Ectodermal cell (in vitro differentiated cells): ENCODE measurements around the gene CDH16.

Source experiments
- H3K27ac ChIP-seq: 2 replicates; pipeline ENCODE4 v1.7.0; 2013; ENCODE audit warnings: mild to moderate bottlenecking, low read depth, low read length; ENCODE audit not compliant: insufficient read depth, poor library complexity, severe bottlenecking
- H3K27me3 ChIP-seq: 2 replicates; pipeline ENCODE4 v1.7.0; 2013; ENCODE audit warnings: mild to moderate bottlenecking, low read length; ENCODE audit not compliant: insufficient read depth, control insufficient read depth, poor library complexity, severe bottlenecking
- H3K36me3 ChIP-seq: one replicate; pipeline ENCODE4 v1.7.0; 2013; ENCODE audit warnings: low read length; ENCODE audit not compliant: control insufficient read depth, insufficient read depth
- H3K4me1 ChIP-seq: one replicate; pipeline ENCODE4 v1.7.0; 2013; ENCODE audit warnings: low read length; ENCODE audit not compliant: control insufficient read depth, insufficient read depth
- H3K4me3 ChIP-seq: 2 replicates; pipeline ENCODE4 v1.7.0; 2013; ENCODE audit warnings: low read depth, low read length, control low read depth; ENCODE audit not compliant: insufficient read depth
- H3K9me3 ChIP-seq: 2 replicates; pipeline ENCODE4 v1.7.0; 2013; ENCODE audit warnings: mild to moderate bottlenecking, low read length, moderate library complexity; ENCODE audit not compliant: control insufficient read depth
- WGBS, 2 experiments: methylation state at CpG; one replicate each; pipeline ENCODE4 v1.1.7; 2013; ENCODE audit warnings: missing lambda C conversion rate in 2 of 2; 5-methylcytosine and 5-hydroxymethylcytosine counted together

Gene CDH16

DNA sequence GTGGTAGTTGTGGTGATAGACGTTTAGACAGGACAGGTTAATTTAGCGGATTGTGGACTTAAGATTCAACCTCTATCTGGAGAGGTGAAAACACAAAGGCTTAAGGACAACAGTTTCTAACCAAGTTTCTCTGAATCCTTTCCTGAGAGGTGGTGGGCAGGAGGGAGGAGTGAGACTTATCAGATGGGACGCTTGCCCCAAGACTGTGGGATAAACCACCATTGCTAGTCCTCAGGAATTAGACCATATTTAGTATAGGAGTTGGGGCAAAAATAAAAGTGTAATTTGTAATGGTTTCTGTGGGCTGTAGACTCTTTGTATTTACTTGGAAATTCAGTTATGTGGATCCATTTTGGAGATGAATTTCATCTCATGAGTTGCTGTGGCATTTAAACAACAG is 31.8 kb downstream of the CDH16 start:
- Histone ChIP-seq H3K4me3 (no peak overlapping the region), H3K9me3 (no peaks in the 10 kb centered on the region), H3K27me3 (no peaks in the 10 kb centered on the region), H3K27ac (no peak overlapping the region), H3K4me1 (no peaks in the 10 kb centered on the region), H3K36me3 (peaks cover 17% of the 10 kb centered on the region)
- WGBS, 2 experiments = 94 to 98% methylated on average over 3 of the region's 3 CpGs

DNA sequence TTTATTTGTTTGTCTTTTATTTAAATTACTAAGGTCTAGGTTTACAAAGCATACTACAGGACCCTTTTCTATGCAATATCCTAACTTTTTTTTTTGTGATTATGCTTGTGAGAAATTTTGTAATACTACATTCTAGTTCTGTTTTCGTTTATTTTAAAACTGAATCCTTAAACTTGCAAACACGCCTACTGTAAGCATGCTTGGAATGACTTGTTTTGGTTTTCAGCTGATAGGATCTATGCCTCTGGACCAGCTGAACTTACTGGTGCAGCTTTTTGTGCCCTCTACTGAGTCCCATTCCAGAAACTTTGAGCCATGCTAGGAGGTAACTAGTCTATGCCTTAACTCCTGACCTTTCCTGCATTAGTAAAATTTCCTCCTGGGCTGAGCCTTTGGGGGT is 32.4 kb downstream of the CDH16 start:
- Histone ChIP-seq H3K4me3 (no peak overlapping the region), H3K9me3 (no peaks in the 10 kb centered on the region), H3K27ac (no peak overlapping the region), H3K36me3 (peaks cover 17% of the 10 kb centered on the region), H3K4me1 (peaks cover 4% of the 10 kb centered on the region), H3K27me3 (peaks cover 3% of the 10 kb centered on the region)
- WGBS, 2 experiments = 89 to 97% methylated on average over 2 of the region's 2 CpGs

GRCh38 chr16:66885491-66885890 is 33.2 kb downstream of the CDH16 start:
- H3K4me3 ChIP-seq = no peak overlapping the region
- H3K9me3 ChIP-seq = no peaks in the 10 kb centered on the region
- no peak overlapping the region for H3K27ac ChIP-seq
- H3K36me3 ChIP-seq = peaks cover 17% of the 10 kb centered on the region
- H3K4me1 ChIP-seq = peaks cover 4% of the 10 kb centered on the region
- H3K27me3 ChIP-seq = peaks cover 10% of the 10 kb centered on the region
- WGBS, 2 experiments = 95 to 97% methylated on average over 12 of the region's 12 CpGs

DNA sequence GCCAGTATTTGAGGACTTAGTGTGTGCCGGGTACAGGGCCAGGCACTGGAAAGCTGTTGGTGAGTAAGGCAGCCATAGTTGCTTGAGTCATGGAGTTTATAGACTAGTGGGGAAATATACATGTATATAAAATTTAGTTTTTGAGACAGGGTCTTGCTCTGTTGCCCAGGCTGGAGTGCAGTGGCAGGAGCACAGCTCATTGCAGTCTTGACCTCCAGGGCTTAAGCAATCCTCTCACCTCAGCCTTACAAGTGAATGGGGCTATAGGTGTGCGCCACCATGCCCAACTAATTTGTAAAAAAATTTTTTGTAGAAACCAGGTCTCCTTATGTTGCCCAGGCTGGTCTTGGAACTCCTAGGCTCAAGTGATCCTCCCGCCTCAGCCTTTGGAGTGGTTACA is 36.0 kb downstream of the CDH16 start:
- peaks cover 17% of the 10 kb centered on the region for H3K36me3 ChIP-seq
- WGBS, 2 experiments = 95 to 97% methylated on average over 3 of the region's 3 CpGs
- no peaks in the 10 kb centered on the region for H3K9me3 ChIP-seq
- H3K4me3 ChIP-seq = no peak overlapping the region
- peaks cover 7% of the 10 kb centered on the region for H3K4me1 ChIP-seq
- H3K27me3 ChIP-seq = peaks cover 10% of the 10 kb centered on the region
- H3K27ac ChIP-seq = no peak overlapping the region

DNA sequence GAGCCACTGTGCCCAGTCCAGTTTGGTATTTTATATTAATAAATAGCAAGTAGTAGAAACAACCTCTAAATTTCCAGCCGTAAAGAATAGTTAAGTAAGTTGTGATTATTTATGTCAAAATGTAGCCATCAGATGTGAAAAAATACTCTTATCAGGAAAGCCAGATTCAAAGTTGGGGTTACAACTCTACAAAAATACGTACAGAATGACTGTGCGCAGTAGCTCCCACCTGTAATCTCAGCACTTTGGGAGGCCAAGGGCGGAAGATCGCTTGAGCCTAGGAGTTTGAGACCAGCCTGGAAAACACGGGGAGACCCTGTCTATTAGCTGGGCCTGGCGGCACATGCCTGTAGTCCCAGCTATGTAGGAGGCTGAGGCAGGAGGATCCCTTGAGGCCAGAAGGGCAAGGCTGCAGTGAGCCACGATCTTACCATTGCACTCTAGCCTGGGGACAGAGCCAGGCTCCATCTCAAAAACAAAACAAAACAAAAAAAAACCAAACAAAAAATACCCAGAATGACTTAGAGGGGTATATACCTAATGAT is 36.6 kb downstream of the CDH16 start:
- no peaks in the 10 kb centered on the region for H3K9me3 ChIP-seq
- peaks cover 10% of the 10 kb centered on the region for H3K27me3 ChIP-seq
- H3K36me3 ChIP-seq = peaks cover 17% of the 10 kb centered on the region
- H3K4me1 ChIP-seq = peaks cover 7% of the 10 kb centered on the region
- 93 to 97% methylated on average over 8 of the region's 8 CpGs for WGBS, 2 experiments
- H3K27ac ChIP-seq = no peak overlapping the region
- H3K4me3 ChIP-seq = no peak overlapping the region

DNA sequence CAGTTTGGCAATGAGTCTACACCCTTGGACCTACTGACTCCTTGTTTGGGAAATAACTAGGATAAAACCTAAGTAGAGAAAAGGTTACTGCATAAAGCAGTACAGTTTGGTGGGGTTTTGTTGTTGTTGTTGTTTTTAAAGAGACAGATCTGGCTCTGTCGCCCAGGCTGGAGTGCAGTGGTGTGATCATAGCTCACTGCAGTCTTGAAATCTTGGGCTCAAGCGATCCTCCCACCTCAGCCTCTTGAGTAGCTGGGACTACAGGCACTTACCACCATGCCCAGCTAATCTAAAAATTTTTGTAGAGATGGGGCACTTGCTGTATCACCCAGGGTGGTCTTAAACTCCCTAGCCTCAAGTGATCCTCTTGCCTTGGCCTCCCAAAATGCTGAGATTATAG is 37.1 kb downstream of the CDH16 start:
- Histone ChIP-seq H3K27ac (no peak overlapping the region), H3K4me1 (peaks cover 7% of the 10 kb centered on the region), H3K27me3 (peaks cover 10% of the 10 kb centered on the region), H3K9me3 (no peaks in the 10 kb centered on the region), H3K4me3 (peak overlapping the region; percentile 16), H3K36me3 (peaks cover 12% of the 10 kb centered on the region)
- WGBS, 2 experiments = 69 to 82% methylated on average over 2 of the region's 2 CpGs

DNA sequence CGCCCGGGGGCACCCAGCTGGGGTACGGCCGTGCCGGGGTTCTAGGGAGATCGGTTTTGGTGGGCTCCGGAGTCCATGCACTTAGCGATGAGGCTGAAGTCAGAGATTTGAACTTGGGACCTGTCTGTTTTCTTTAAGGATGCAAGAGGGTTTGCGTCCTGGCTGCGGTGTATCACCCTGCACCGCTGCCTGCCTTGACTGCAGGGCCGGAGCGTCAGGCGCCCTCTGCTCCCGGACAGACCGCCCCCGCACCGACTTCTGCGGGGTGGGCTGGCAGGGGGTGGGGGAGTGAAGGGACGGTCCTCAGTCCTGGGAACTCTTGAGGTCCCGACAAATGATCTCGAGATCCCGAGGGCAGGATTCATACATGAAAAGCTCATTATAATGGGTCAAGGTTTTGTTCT is 37.7 kb downstream of the CDH16 start:
- Histone ChIP-seq H3K27me3 (peaks cover 10% of the 10 kb centered on the region), H3K4me3 (peak overlapping the region; percentile 84), H3K9me3 (no peaks in the 10 kb centered on the region), H3K27ac (no peak overlapping the region), H3K36me3 (peaks cover 10% of the 10 kb centered on the region), H3K4me1 (peaks cover 7% of the 10 kb centered on the region)
- 2 to 4% methylated on average over 22 to 23 of the region's 23 CpGs for WGBS, 2 experiments

- peaks cover 7% of the 10 kb centered on the region for H3K36me3 ChIP-seq
- H3K4me3 ChIP-seq = peak within 1 kb of the TSS; percentile 84
- H3K4me1 ChIP-seq = peaks cover 7% of the 10 kb centered on the region
- H3K27me3 ChIP-seq = peaks cover 10% of the 10 kb centered on the region
- 1% methylated on average over 58 of the region's 58 CpGs for WGBS, 2 experiments
- no peaks in the 10 kb centered on the region for H3K9me3 ChIP-seq
- H3K27ac ChIP-seq = no peak within 1 kb of the TSS
Measured at GRCh38 chr16:66880288-66881013, 38.2 kb downstream of the CDH16 start, which contains the start of gene PDP2. Gene PDP2 (plus strand): TSS chr16:66880515. CDS start chr16:66884285, 3,770 bp downstream.

GRCh38 chr16:66878067-66878466 is 40.6 kb downstream of the CDH16 start:
- WGBS, 2 experiments = 90 to 91% methylated on average over 5 of the region's 5 CpGs
- Histone ChIP-seq H3K4me1 (peaks cover 7% of the 10 kb centered on the region), H3K27me3 (peaks cover 10% of the 10 kb centered on the region), H3K36me3 (no peaks in the 10 kb centered on the region), H3K4me3 (no peak overlapping the region), H3K27ac (no peak overlapping the region), H3K9me3 (no peaks in the 10 kb centered on the region)

DNA sequence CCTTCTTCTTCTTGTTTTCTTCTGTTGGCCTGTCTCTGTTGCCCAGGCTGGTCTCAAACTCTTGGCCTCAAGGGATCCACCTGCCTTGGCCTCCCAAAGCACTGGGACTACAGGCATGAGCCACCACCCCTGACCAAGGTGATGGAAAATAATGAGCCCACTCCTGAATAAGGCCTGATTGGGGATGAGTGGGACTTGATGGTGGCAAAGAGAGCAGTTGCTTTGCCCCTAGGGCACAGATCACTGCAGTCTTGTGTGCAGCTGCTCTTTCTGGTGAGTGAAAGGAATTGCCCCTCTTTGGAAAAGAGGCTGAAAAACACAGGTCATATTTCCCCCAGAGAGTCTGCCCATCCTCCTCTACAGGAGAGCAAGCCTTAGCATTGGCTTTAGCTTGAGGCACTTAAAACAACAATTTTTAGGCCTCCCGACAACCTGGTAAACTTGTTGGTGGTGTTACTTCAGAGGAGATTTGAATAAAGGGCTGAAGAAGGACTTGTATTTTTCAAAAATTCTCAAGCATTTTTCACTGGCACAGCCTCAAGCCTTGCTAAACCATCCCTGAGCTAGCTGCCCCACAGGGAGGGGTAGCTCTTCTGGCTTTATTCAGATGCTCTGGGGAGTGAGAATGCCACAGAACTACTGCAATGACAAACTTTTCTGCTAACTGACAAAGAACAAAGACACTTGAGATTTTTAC is 44.5 kb downstream of the CDH16 start:
- Histone ChIP-seq H3K27me3 (peaks cover 11% of the 10 kb centered on the region), H3K36me3 (no peaks in the 10 kb centered on the region), H3K9me3 (no peaks in the 10 kb centered on the region), H3K27ac (no peak overlapping the region), H3K4me3 (no peak overlapping the region), H3K4me1 (no peaks in the 10 kb centered on the region)
- 0% methylated on average over 1 of the region's 1 CpG for WGBS, 2 experiments
